ENCODE results near the gene FYN.

DNA sequence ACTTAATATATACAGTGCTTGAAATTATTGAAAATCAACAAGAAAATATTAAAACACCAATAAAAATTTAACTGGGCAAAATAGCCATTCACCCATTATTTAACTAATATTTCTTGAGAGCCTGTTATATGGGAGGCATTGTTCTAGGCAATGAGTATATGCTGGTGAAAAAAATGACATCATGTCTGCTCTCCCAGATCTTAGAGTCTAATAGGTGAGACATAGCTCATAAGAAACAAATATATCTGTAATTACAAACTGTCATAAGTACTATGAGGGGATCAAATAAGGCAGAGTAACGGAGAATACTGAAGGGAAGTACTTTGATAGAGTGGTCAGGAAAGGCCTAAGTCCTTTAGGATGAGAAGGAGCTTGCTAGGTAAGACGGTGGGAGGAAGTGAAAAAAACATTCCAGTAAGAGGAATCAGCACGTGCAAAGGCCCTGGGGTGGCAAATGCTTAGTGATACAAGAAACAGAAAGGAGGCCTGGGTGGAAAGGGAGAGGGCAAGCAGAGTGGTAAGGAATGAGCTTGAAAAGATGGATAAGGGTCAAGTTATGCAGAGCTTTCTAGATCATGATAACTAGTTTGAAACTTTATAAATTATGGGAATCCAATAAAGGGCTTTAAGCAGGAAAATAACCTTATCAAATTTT is 12.2 kb upstream of the FYN start:
- TF ChIP-seq, protein P1, sequence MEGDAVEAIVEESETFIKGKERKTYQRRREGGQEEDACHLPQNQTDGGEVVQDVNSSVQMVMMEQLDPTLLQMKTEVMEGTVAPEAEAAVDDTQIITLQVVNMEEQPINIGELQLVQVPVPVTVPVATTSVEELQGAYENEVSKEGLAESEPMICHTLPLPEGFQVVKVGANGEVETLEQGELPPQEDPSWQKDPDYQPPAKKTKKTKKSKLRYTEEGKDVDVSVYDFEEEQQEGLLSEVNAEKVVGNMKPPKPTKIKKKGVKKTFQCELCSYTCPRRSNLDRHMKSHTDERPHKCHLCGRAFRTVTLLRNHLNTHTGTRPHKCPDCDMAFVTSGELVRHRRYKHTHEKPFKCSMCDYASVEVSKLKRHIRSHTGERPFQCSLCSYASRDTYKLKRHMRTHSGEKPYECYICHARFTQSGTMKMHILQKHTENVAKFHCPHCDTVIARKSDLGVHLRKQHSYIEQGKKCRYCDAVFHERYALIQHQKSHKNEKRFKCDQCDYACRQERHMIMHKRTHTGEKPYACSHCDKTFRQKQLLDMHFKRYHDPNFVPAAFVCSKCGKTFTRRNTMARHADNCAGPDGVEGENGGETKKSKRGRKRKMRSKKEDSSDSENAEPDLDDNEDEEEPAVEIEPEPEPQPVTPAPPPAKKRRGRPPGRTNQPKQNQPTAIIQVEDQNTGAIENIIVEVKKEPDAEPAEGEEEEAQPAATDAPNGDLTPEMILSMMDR (IDR thresholded peaks at IDR 0.05; ENCODE audit: insufficient read depth, low read length, poor library complexity, severe bottlenecking): no peak
- TF ChIP-seq EZH2phosphoT487 (conservative IDR thresholded peaks at IDR 0.05; ENCODE audit: low read length): no peak

Data from SU-DHL-6 (cell line).